Activated T-helper 17 cell treated with anti-CD3 and anti-CD28 coated beads, Interleukin-2, amount 50 U/mL, for 72 hours (primary cell): ENCODE data around the gene SYT12. TPM values are rescaled to one million over a fixed set of nuclear protein-coding genes. Genes with fewer than 3 reads are reported as not detected.

Source experiments
- ATAC-seq: fragments of 150-1000 bp; cut with Tn5 transposase; replicated peaks from 2 replicates; pipeline ENCODE4 v1.10.0; 2021; ENCODE audit warnings: mild to moderate bottlenecking, moderate library complexity
- H3K27ac Mint-ChIP-seq: one replicate; pipeline ENCODE4 v1.8.0; 2022; ENCODE audit warnings: mixed read lengths
- H3K27me3 Mint-ChIP-seq: one replicate; pipeline ENCODE4 v1.8.0; 2022; ENCODE audit warnings: mixed read lengths
- H3K36me3 Mint-ChIP-seq: one replicate; pipeline ENCODE4 v1.8.0; 2022; ENCODE audit warnings: low read depth, mild to moderate bottlenecking, mixed read lengths
- H3K4me1 Mint-ChIP-seq: one replicate; pipeline ENCODE4 v1.8.0; 2022; ENCODE audit warnings: mixed read lengths
- H3K4me3 Mint-ChIP-seq: one replicate; pipeline ENCODE4 v1.8.0; 2022; ENCODE audit warnings: mild to moderate bottlenecking, mixed read lengths
- H3K9me3 Mint-ChIP-seq: one replicate; pipeline ENCODE4 v1.8.0; 2022; ENCODE audit warnings: mixed read lengths
- total RNA-seq, 2 donors: library from RNA; stranded (reverse); gene quantifications; one replicate each; pipeline ENCODE4 v1.2.3, GENCODE V29; 2022

SYT12 gene
- total RNA-seq, 2 donors from 2014 or later = 0.08 TPM; not detected in 1

DNA sequence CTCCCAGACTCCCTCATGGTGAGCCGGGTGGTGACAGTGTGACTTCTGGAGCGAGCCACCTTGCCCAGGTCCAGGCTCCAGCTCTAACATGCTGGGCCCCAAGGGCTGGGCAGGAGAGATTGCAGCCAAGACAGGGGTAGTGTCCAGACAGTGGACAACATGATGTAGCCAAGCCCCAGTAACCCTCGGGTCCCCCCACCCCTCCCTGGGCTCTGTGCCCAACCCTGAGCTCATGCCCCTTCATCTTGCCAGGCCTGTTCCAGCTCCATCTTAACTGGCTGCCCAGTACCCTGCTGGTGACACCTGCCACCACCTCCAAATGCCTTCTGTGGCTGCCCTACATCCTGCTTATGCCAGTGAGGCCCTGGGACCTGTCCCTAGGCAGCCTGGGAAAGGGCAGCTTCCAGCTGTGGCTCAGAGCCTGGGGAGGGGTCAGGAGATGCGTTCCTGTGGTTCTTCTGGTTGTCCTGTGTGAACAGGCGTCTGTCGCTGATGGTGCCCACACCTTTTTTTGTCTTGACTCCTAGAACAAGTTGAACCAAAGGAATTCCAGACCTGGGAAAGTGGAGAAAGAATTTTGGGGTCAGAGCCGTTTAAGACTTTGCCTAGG, 12.5 kb upstream of the SYT12 start:
- no peak for ATAC-seq

DNA sequence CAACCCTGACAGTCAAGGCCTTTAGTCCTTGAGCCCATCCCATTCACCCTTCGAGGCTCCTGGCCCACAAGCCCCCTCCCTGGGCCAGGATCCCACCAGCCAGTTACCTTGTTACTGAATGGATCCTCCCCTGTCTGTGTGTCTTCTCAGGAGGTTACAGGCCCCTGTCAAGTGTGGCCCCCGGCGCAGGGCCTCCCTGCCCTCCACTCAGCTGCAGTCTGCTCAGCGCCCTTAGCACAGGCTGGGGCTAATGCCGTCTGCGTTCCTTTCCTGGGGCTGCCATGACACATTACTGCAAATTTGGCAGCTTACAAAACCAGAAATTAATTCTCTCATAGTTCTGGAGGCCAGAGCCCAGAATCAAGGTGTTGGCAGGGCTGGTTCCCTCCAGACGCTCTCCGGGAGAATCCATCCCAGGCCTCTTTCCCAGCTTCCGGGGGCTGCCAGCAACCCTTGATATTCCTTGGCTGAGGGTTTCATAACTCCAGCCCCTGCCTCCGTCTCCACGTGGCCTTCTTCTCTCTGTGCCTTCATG, 9.4 kb upstream of the SYT12 start:
- Mint-ChIP-seq H3K27me3 (no peaks in the 10 kb centered on the region), H3K4me1 (no peaks in the 10 kb centered on the region), H3K27ac (no peak overlapping the region), H3K4me3 (no peak overlapping the region), H3K36me3 (no peaks in the 10 kb centered on the region), H3K9me3 (no peaks in the 10 kb centered on the region)
- ATAC-seq = no peak

More for the DNA sequence above, 12.5 kb upstream of the SYT12 start:
- Mint-ChIP-seq H3K4me3 (no peak overlapping the region), H3K9me3 (no peaks in the 10 kb centered on the region), H3K4me1 (no peaks in the 10 kb centered on the region), H3K27me3 (no peaks in the 10 kb centered on the region), H3K27ac (no peak overlapping the region), H3K36me3 (no peaks in the 10 kb centered on the region)

DNA sequence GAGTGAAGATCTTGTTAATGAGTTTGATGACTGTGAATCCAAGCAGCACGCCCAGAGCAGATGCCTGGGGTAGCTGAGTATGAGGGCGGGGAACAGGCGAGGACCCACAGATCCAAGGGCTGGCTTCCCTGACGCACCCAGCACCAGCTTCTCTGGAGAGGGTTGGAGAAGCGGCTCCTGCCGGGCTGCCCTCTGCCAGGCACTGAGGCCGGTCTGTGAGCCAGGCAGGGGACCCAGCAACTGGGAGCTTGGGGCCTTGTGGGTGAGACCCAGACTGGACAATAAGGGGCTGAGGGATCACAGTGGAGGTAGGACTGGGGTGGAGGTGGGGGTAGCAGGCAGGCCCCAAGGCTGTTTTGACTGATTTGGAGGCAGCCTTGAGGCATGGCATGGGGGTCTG, 8.6 kb upstream of the SYT12 start:
- H3K4me1 Mint-ChIP-seq = no peaks in the 10 kb centered on the region
- no peaks in the 10 kb centered on the region for H3K36me3 Mint-ChIP-seq
- H3K27ac Mint-ChIP-seq = no peak overlapping the region
- ATAC-seq = no peak
- peaks cover 3% of the 10 kb centered on the region for H3K9me3 Mint-ChIP-seq
- no peak overlapping the region for H3K4me3 Mint-ChIP-seq
- H3K27me3 Mint-ChIP-seq = peaks cover 2% of the 10 kb centered on the region

DNA sequence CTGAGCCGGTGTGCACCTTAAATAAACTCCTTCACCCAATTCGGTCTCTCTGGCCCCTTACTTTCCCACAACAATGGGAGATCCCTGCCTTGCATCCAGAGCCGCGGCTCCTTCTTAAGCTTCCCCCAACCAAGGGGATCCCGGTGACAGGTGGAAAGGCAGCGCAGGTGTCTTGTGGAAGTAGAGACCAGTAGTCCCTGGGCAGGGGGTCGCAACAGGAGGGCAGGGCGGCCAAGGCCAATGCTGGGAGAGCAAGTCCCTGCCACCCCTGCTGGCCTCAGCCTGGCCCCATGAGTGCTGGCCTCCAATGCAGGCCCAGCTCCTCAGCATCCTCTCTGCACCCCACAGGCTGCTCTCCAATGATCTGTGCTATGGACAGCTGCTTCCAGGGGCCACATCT, 7.9 kb upstream of the SYT12 start:
- no peaks in the 10 kb centered on the region for H3K4me1 Mint-ChIP-seq
- no peak overlapping the region for H3K4me3 Mint-ChIP-seq
- peaks cover 3% of the 10 kb centered on the region for H3K9me3 Mint-ChIP-seq
- no peak for ATAC-seq
- no peaks in the 10 kb centered on the region for H3K36me3 Mint-ChIP-seq
- H3K27me3 Mint-ChIP-seq = peaks cover 2% of the 10 kb centered on the region
- no peak overlapping the region for H3K27ac Mint-ChIP-seq

DNA sequence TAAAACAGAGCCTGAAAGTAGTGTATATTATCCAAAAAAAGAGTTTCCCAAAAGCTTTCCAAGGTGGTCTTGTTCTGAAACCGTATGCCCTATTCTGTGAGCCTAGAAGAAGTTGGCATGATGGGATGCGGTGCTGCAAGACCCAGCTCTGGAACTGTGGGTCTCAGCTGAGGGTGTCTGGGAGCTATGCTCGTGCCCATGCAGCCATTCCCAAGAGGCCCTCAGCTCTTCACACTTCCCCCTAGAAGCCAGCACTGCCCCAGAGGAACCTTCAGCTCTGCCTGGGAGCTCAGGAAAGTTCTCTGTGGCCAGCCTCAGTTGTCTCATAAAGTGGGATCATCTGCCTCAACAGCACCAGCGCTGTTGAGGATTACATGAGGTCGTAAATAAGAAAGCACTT, 6.4 kb upstream of the SYT12 start:
- H3K9me3 Mint-ChIP-seq = peaks cover 3% of the 10 kb centered on the region
- H3K4me3 Mint-ChIP-seq = no peak overlapping the region
- peaks cover 2% of the 10 kb centered on the region for H3K27me3 Mint-ChIP-seq
- H3K4me1 Mint-ChIP-seq = peaks cover 4% of the 10 kb centered on the region
- no peaks in the 10 kb centered on the region for H3K36me3 Mint-ChIP-seq
- no peak for ATAC-seq
- no peak overlapping the region for H3K27ac Mint-ChIP-seq

DNA sequence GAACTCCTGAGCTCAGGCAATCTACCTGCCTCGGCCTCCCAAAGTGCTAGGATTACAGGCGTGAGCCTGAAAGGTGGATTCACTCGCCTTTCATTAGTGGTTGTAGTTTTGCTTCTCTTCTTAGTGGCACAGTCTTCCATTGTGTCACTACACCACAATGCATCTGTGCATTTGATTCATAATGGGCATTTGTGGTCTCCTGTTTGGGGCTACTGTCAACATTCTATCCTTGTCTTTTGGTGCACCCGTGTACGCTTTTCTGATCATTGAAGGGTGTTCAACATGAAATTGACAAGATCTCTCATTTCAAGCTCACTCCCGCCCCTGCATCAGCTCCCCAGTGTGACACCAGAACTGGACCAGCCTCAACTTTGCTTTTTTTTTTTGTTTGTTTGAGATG, 2.0 kb upstream of the SYT12 start:
- H3K9me3 Mint-ChIP-seq = peaks cover 3% of the 10 kb centered on the region
- peaks cover 18% of the 10 kb centered on the region for H3K27me3 Mint-ChIP-seq
- H3K4me3 Mint-ChIP-seq = no peak overlapping the region
- peaks cover 20% of the 10 kb centered on the region for H3K4me1 Mint-ChIP-seq
- ATAC-seq = peak; percentile 61
- H3K36me3 Mint-ChIP-seq = no peaks in the 10 kb centered on the region
- no peak overlapping the region for H3K27ac Mint-ChIP-seq

DNA sequence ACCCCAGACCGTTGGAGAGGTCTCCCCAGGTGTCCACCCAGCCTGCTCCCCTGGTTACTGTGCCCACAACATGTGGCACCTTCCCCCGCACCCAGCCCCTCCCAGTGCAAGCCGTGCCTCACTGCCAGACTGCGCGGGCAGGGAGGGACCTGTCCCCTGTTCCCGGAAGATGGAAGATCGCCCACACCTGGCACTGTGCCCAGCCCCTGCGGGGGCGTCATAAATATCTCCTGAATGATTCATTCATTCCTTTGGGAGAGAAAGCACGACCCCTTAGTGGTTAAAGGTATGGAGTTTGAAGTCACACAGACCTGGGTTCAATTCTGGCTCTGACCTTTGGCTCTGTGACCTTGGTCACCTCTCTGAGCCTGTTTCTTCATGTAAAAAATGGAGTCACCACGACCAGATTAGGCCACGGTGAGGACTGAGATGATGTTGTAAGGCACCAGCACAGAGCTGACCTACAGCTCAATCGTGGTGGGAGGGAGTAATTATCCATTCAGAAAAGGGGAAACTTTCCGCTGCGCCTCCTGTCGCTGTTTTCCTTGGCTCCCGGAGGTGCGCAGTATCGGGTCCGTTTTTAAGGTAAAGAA, 497 bp upstream of the SYT12 start:
- Mint-ChIP-seq H3K27me3 (peaks cover 18% of the 10 kb centered on the region), H3K27ac (no peak overlapping the region), H3K4me3 (peak overlapping the region; percentile 38), H3K36me3 (no peaks in the 10 kb centered on the region), H3K9me3 (peaks cover 3% of the 10 kb centered on the region), H3K4me1 (peaks cover 20% of the 10 kb centered on the region)
- no peak for ATAC-seq

DNA sequence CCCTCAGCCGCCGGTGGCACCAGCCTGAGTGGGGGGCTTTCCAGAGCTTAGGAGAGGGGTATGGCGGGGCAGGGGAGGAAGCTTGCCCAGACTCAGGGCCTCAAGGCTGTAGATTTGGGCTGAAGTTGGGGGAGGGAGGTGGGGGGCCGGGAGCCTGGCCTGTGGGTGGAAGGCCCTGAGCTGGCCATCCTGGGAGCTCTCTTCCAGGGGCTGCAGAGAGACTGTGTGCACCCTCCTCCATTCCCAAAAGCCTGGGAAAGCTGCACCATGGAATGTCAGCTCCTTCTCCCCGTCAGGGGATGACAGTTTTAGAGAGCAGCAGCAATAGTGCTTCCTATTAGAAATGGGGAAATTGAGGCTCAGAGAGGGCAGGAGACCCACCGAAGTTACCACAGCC, 1.0 kb downstream of the SYT12 start:
- Mint-ChIP-seq H3K36me3 (no peaks in the 10 kb centered on the region), H3K4me3 (peak overlapping the region; percentile 67), H3K4me1 (peaks cover 20% of the 10 kb centered on the region), H3K9me3 (peaks cover under 1% of the 10 kb centered on the region), H3K27ac (no peak overlapping the region), H3K27me3 (peaks cover 15% of the 10 kb centered on the region)
- ATAC-seq = no peak

DNA sequence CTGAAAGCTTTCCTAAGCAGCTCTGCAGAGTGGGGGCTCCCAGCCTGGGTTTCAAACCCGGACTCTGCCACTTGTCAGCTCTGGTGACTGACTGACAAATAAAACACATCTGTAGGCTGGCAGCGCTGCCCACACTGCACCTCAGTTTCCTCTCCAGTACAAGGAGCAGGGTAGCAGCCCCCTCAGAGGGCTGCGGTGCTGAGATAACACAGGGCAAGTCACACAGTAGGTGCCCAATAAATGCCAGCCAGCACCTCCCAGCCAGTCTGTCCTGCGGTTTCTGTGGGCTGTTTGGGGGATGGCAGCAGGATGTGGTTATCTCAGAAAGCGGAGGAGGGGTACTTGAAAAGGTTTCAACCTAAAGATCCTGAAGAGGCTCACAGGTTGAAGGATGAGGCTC, 1.5 kb downstream of the SYT12 start:
- H3K27ac Mint-ChIP-seq = no peak overlapping the region
- peak; percentile 70 for ATAC-seq
- H3K4me3 Mint-ChIP-seq = peak overlapping the region; percentile 67

DNA sequence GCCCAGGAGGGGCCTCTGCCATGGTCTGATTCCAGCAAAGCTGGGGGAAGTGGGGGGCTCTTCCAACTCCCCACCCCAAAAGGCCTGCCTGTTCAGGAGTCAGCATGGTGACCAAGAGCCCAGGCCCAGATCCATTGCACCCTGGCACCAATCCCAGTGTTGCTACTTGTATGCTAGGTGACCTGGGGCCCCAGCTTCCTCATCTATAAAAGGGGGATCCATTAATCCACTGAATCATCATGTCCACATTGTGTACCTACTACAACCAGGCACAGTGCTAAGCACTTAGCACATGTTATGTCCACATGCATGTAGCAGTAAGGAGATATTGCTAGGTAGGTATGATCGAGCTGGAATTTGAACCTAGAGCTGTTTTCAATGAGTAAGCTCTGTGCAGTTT, 2.0 kb downstream of the SYT12 start:
- ATAC-seq = peak; percentile 15
- peak overlapping the region; percentile 67 for H3K4me3 Mint-ChIP-seq
- no peaks in the 10 kb centered on the region for H3K36me3 Mint-ChIP-seq
- H3K9me3 Mint-ChIP-seq = no peaks in the 10 kb centered on the region
- peaks cover 20% of the 10 kb centered on the region for H3K4me1 Mint-ChIP-seq
- peaks cover 15% of the 10 kb centered on the region for H3K27me3 Mint-ChIP-seq
- H3K27ac Mint-ChIP-seq = no peak overlapping the region

More for the DNA sequence above, 1.5 kb downstream of the SYT12 start:
- H3K9me3 Mint-ChIP-seq = no peaks in the 10 kb centered on the region
- H3K27me3 Mint-ChIP-seq = peaks cover 15% of the 10 kb centered on the region
- H3K4me1 Mint-ChIP-seq = peaks cover 20% of the 10 kb centered on the region
- H3K36me3 Mint-ChIP-seq = no peaks in the 10 kb centered on the region

DNA sequence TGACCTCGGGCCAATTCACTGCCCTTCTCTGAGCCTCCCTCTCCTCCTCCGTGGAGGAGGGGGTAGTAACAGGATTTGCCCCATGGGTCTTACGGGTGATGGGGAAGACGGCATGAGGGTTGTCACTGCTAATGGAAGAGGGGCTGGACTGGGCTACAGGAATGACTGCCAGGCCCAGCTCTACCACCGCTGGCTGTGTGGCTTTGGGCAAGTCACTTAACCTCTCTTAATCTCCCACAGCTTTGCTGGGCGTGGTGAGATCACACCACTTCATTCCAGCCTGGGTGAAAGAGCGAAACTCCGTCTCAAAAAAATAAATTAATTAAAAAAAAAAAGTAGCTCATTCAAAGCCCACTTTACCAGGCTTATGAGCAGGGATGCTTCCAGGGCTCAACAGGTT, 2.8 kb downstream of the SYT12 start:
- Mint-ChIP-seq H3K27ac (no peak overlapping the region), H3K27me3 (peaks cover 15% of the 10 kb centered on the region), H3K9me3 (no peaks in the 10 kb centered on the region), H3K4me1 (peaks cover 20% of the 10 kb centered on the region), H3K4me3 (no peak overlapping the region), H3K36me3 (no peaks in the 10 kb centered on the region)
- no peak for ATAC-seq

DNA sequence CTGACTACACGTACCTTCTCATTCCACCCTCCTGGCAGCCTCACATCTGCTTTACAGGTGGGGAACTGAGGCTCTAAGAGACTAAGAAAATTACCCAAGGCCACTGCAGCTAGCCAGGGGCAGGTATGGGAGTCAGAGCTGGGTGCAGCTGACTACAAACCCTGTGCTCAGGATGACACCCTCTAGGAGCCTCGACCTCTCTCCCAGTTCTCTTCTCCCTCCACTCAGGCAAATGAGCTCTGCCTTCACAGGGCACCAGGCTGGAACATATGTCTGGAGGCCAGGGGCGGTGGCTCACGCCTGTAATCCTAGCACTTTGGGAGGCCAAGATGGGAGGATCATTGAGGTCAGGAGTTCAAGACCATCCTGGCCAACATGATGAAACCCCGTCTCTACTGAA, 4.0 kb downstream of the SYT12 start:
- no peak overlapping the region for H3K4me3 Mint-ChIP-seq
- no peak overlapping the region for H3K27ac Mint-ChIP-seq
- peaks cover 16% of the 10 kb centered on the region for H3K4me1 Mint-ChIP-seq
- no peaks in the 10 kb centered on the region for H3K36me3 Mint-ChIP-seq
- no peak for ATAC-seq
- no peaks in the 10 kb centered on the region for H3K9me3 Mint-ChIP-seq
- peaks cover 21% of the 10 kb centered on the region for H3K27me3 Mint-ChIP-seq

DNA sequence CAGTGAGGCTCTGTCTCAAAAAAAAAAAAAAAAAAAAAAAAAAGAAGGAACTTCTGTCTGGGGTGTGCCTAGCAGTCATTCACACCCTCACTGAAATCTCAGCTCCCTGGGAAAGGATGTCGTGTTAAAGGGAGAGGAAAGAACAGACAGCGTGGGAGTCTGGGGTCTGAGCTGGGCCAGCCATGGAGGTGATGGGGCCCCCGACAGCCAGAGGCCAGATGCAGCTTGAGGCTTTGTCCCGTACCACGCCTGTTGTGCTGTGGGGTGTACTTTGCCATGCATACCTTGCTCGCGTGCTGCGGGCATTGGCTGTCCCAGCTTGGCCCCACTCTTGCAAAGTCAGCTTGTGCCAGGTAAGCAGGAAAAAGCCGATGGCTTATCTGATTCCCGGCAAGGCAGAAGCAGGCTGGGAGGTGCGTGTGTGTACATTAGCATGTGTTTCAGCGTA, 4.6 kb downstream of the SYT12 start:
- H3K36me3 Mint-ChIP-seq = no peaks in the 10 kb centered on the region

DNA sequence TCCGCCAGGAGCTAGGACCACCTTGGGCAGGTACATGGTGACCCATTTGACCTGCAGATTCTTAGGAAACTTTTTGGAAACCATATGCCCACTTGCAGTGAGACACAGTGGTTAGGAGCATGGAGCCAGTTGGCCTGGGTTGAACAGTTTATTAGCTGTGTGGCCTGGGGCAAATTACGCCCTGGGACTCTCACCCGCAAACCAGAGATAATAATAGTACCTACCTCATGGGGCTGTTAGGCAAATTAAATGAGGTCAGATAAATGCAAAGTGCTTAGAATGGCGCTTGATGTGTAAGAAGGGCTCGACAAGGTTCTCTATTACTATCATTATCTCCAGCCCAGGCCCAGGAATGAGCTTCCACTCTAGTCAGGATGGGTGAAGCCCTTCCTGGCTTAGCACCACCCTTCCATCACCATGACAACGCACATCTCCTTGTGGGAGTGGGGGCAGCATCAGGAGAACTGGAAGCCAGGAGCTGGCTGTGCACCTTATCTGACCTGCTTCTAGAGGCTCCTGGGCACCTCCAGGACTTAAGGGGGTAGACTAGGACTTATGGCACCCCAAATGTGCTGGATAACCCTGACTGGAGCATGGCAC, 5.1 kb downstream of the SYT12 start:
- no peak for ATAC-seq
- H3K4me3 Mint-ChIP-seq = no peak overlapping the region
- no peaks in the 10 kb centered on the region for H3K36me3 Mint-ChIP-seq
- peaks cover 16% of the 10 kb centered on the region for H3K4me1 Mint-ChIP-seq
- no peak overlapping the region for H3K27ac Mint-ChIP-seq
- H3K27me3 Mint-ChIP-seq = peaks cover 20% of the 10 kb centered on the region
- H3K9me3 Mint-ChIP-seq = no peaks in the 10 kb centered on the region

More for the DNA sequence above, 4.6 kb downstream of the SYT12 start:
- H3K27ac Mint-ChIP-seq = no peak overlapping the region
- no peak for ATAC-seq
- H3K9me3 Mint-ChIP-seq = no peaks in the 10 kb centered on the region
- H3K4me3 Mint-ChIP-seq = no peak overlapping the region
- H3K4me1 Mint-ChIP-seq = peaks cover 16% of the 10 kb centered on the region
- H3K27me3 Mint-ChIP-seq = peaks cover 21% of the 10 kb centered on the region

DNA sequence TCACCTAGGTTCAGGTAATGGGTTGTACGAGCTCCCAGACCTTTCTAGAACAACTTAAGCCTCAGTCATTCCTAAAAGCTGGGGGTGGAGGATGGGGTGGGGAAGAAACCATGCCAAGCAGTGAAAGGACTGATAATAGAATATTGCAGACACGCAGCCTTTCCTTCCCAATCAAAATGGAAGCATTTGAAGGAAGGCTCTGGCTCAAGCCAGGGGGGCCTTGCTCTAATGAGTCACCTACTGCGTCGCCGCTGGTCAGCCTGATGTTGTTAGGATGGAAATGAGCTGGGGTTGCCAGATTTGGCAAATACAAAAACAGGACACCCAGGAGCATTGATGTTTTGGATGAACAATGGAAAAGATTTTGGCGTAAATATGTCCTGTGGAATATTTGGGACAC, 6.2 kb downstream of the SYT12 start:
- H3K4me1 Mint-ChIP-seq = peaks cover 11% of the 10 kb centered on the region
- no peak for ATAC-seq
- no peaks in the 10 kb centered on the region for H3K9me3 Mint-ChIP-seq
- H3K36me3 Mint-ChIP-seq = no peaks in the 10 kb centered on the region
- H3K27me3 Mint-ChIP-seq = peaks cover 21% of the 10 kb centered on the region
- H3K4me3 Mint-ChIP-seq = no peak overlapping the region
- no peak overlapping the region for H3K27ac Mint-ChIP-seq
